BJ (cell line): ENCODE measurements around the gene UGGT2. TPM values are rescaled to one million over a fixed set of nuclear protein-coding genes. Genes with fewer than 3 reads are reported as not detected.

ENCODE experiments used
- CTCF ChIA-PET: fragments of 350-600 bp; formaldehyde crosslinking; extraction: SDS; loops from one replicate; lab custom pipeline; 2021; ENCODE audit warnings: antibody characterized with exemption, inconsistent platforms; lab: Yijun Ruan, JAX
- POLR2A ChIA-PET: fragments of 300-600 bp; sonication (Branson Sonifier 250); formaldehyde crosslinking; extraction: SDS; loops from one replicate; lab custom pipeline; 2021; ENCODE audit warnings: antibody characterized with exemption; lab: Charles Lee
- DNase-seq: peaks from one replicate; pipeline ENCODE4 v3.0.0-alpha.2; 2011; ENCODE audit warnings: low read depth
- H3K27me3 ChIP-seq: 2 replicates; pipeline ENCODE4 v1.6.0; 2011; ENCODE audit warnings: low read length; ENCODE audit not compliant: control insufficient read depth, insufficient read depth
- H3K36me3 ChIP-seq: 2 replicates; pipeline ENCODE4 v1.5.1; 2011; ENCODE audit warnings: low read length; ENCODE audit not compliant: control insufficient read depth, insufficient read depth
- H3K4me3 ChIP-seq: 2 replicates; pipeline ENCODE4 v1.5.1; 2011; ENCODE audit warnings: low read depth, mild to moderate bottlenecking, control low read depth, low read length
- CTCF ChIP-seq: IDR thresholded peaks from 2 replicates; pipeline ENCODE4 v1.5.1; 2011; ENCODE audit warnings: low read depth, mild to moderate bottlenecking, control low read depth, inconsistent platforms, low read length, moderate library complexity; ENCODE audit not compliant: insufficient read depth
- polyA plus RNA-seq: library from polyadenylated mRNA; depleted of rRNA; stranded (reverse); fragments of >200 nt; gene quantifications from 2 replicates; pipeline ENCODE4 v1.2.3, GENCODE V29; 2011

The UGGT2 gene
- polyA plus RNA-seq, 1 experiment = 20.2 TPM

GRCh38 chr13:96081888-96082287 is 28.7 kb upstream of the UGGT2 start:
- H3K4me3 ChIP-seq = no peak overlapping the region
- no peaks in the 10 kb centered on the region for H3K27me3 ChIP-seq
- H3K36me3 ChIP-seq = no peaks in the 10 kb centered on the region
- ChIA-PET CTCF (interaction anchor here (0.6 to 0.8 kb wide), 2 partner anchors 24 to 65 kb away, joined by 3 read pairs; no protein-coding TSS in a partner anchor), POLR2A (no interaction called here)
- no peak for DNase-seq
- no peak for TF ChIP-seq CTCF

- H3K36me3 ChIP-seq = no peaks in the 10 kb centered on the region
- no peak for TF ChIP-seq CTCF
- H3K27me3 ChIP-seq = no peaks in the 10 kb centered on the region
- ChIA-PET POLR2A (no interaction called here), CTCF (interaction anchor here (1.0 to 2.8 kb wide), 2 partner anchors 61 to 99 kb away, joined by 3 to 12 read pairs; no protein-coding TSS in a partner anchor)
- DNase-seq = no peak
- no peak overlapping the region for H3K4me3 ChIP-seq
Measured at GRCh38 chr13:96080676-96081075, 27.5 kb upstream of the UGGT2 start.

- no peaks in the 10 kb centered on the region for H3K27me3 ChIP-seq
- TF ChIP-seq CTCF = peak; percentile 66
- ChIA-PET CTCF (interaction anchor here (0.6 to 3.4 kb wide), 5 partner anchors 11 to 65 kb away, joined by 3 to 16 read pairs (median 7); no protein-coding TSS in a partner anchor), POLR2A (no interaction called here)
- no peaks in the 10 kb centered on the region for H3K36me3 ChIP-seq
- DNase-seq = no peak
- no peak overlapping the region for H3K4me3 ChIP-seq
Measured at GRCh38 chr13:96075953-96076543, 22.8 kb upstream of the UGGT2 start.

- ChIA-PET POLR2A (no interaction called here), CTCF (interaction anchor here (1.2 to 1.6 kb wide), 2 partner anchors 10 to 12 kb away, joined by 4 read pairs; no protein-coding TSS in a partner anchor)
- DNase-seq = no peak
- Histone ChIP-seq H3K36me3 (no peaks in the 10 kb centered on the region), H3K4me3 (no peak overlapping the region), H3K27me3 (no peaks in the 10 kb centered on the region)
- TF ChIP-seq CTCF = no peak
Measured at GRCh38 chr13:96072392-96072791, 19.2 kb upstream of the UGGT2 start.

- H3K27me3 ChIP-seq = no peaks in the 10 kb centered on the region
- CTCF ChIA-PET = interaction anchor here (0.5 to 1.2 kb wide), 2 partner anchors 13 to 403 kb away, joined by 7 to 9 read pairs; no protein-coding TSS in a partner anchor
Measured at GRCh38 chr13:96071504-96071903, 18.3 kb upstream of the UGGT2 start.

More at GRCh38 chr13:96071504-96071903, 18.3 kb upstream of the UGGT2 start:
- DNase-seq = no peak
- no peaks in the 10 kb centered on the region for H3K36me3 ChIP-seq
- POLR2A ChIA-PET = no interaction called here
- no peak for TF ChIP-seq CTCF
- no peak overlapping the region for H3K4me3 ChIP-seq
